Measurements from ENCODE around the gene ZC3H15.

ZC3H15 gene

GRCh38 chr2:186485871-186486650 lies at the start of gene ZC3H15:
Gene ZC3H15, plus strand, starts transcription at chr2:186486260. Its CDS starts 123 bp downstream, at chr2:186486383.
- no peak; the same call in 1 of the 2 replicates for TF ChIP-seq GATA3 (IDR thresholded peaks at IDR 0.05; ENCODE audit: low read depth, low read length)
- no peak; the same call in 1 of the 2 replicates for TF ChIP-seq GATA2 (IDR thresholded peaks at IDR 0.05; ENCODE audit: low read depth, low read length)

- TF ChIP-seq GATA2 (IDR thresholded peaks at IDR 0.05; ENCODE audit: low read depth, low read length) (no peak), GATA3 (IDR thresholded peaks at IDR 0.05; ENCODE audit: low read depth, low read length) (no peak)
These were observed 48.3 kb upstream of the ZC3H15 start for GRCh38 chr2:186437719-186438118.

GRCh38 chr2:186440506-186440905 lies 45.6 kb upstream of the ZC3H15 start:
- TF ChIP-seq GATA2 (IDR thresholded peaks at IDR 0.05; ENCODE audit: low read depth, low read length) = no peak
- no peak for TF ChIP-seq GATA3 (IDR thresholded peaks at IDR 0.05; ENCODE audit: low read depth, low read length)

GRCh38 chr2:186442885-186443284 lies 43.2 kb upstream of the ZC3H15 start:
- no peak for TF ChIP-seq GATA3 (IDR thresholded peaks at IDR 0.05; ENCODE audit: low read depth, low read length)
- no peak for TF ChIP-seq GATA2 (IDR thresholded peaks at IDR 0.05; ENCODE audit: low read depth, low read length)

GRCh38 chr2:186443851-186444250 lies 42.2 kb upstream of the ZC3H15 start:
- TF ChIP-seq GATA2 (IDR thresholded peaks at IDR 0.05; ENCODE audit: low read depth, low read length) = no peak
- TF ChIP-seq GATA3 (IDR thresholded peaks at IDR 0.05; ENCODE audit: low read depth, low read length) = no peak

- TF ChIP-seq GATA3 (IDR thresholded peaks at IDR 0.05; ENCODE audit: low read depth, low read length) (no peak), GATA2 (IDR thresholded peaks at IDR 0.05; ENCODE audit: low read depth, low read length) (no peak)
These were observed 40.6 kb upstream of the ZC3H15 start for GRCh38 chr2:186445506-186445905.

- no peak for TF ChIP-seq GATA2 (IDR thresholded peaks at IDR 0.05; ENCODE audit: low read depth, low read length)
- no peak for TF ChIP-seq GATA3 (IDR thresholded peaks at IDR 0.05; ENCODE audit: low read depth, low read length)
These were observed 30.4 kb upstream of the ZC3H15 start for GRCh38 chr2:186455613-186456012.

- TF ChIP-seq GATA2 (IDR thresholded peaks at IDR 0.05; ENCODE audit: low read depth, low read length) (no peak), GATA3 (IDR thresholded peaks at IDR 0.05; ENCODE audit: low read depth, low read length) (no peak)
These were observed 29.1 kb upstream of the ZC3H15 start for GRCh38 chr2:186456941-186457340.

GRCh38 chr2:186457908-186458307 lies 28.2 kb upstream of the ZC3H15 start:
- TF ChIP-seq GATA2 (IDR thresholded peaks at IDR 0.05; ENCODE audit: low read depth, low read length) = peak; percentile 32; the same call in 1 of the 2 replicates
- no peak for TF ChIP-seq GATA3 (IDR thresholded peaks at IDR 0.05; ENCODE audit: low read depth, low read length)

GRCh38 chr2:186459009-186459408 lies 27.1 kb upstream of the ZC3H15 start:
- TF ChIP-seq GATA3 (IDR thresholded peaks at IDR 0.05; ENCODE audit: low read depth, low read length) = no peak
- TF ChIP-seq GATA2 (IDR thresholded peaks at IDR 0.05; ENCODE audit: low read depth, low read length) = no peak

- TF ChIP-seq GATA2 (IDR thresholded peaks at IDR 0.05; ENCODE audit: low read depth, low read length) (no peak), GATA3 (IDR thresholded peaks at IDR 0.05; ENCODE audit: low read depth, low read length) (no peak)
These were observed 25.6 kb upstream of the ZC3H15 start for GRCh38 chr2:186460465-186460864.

GRCh38 chr2:186466743-186467142 lies 19.3 kb upstream of the ZC3H15 start:
- TF ChIP-seq GATA3 (IDR thresholded peaks at IDR 0.05; ENCODE audit: low read depth, low read length) (no peak), GATA2 (IDR thresholded peaks at IDR 0.05; ENCODE audit: low read depth, low read length) (no peak)

- no peak for TF ChIP-seq GATA3 (IDR thresholded peaks at IDR 0.05; ENCODE audit: low read depth, low read length)
- no peak for TF ChIP-seq GATA2 (IDR thresholded peaks at IDR 0.05; ENCODE audit: low read depth, low read length)
These were observed 18.6 kb upstream of the ZC3H15 start for GRCh38 chr2:186467421-186467820.

GRCh38 chr2:186477790-186478189 lies 8.3 kb upstream of the ZC3H15 start:
- TF ChIP-seq GATA3 (IDR thresholded peaks at IDR 0.05; ENCODE audit: low read depth, low read length) (no peak), GATA2 (IDR thresholded peaks at IDR 0.05; ENCODE audit: low read depth, low read length) (no peak)

- TF ChIP-seq GATA3 (IDR thresholded peaks at IDR 0.05; ENCODE audit: low read depth, low read length) (no peak), GATA2 (IDR thresholded peaks at IDR 0.05; ENCODE audit: low read depth, low read length) (no peak)
These were observed 5.1 kb upstream of the ZC3H15 start for GRCh38 chr2:186480991-186481390.
